GM23338 (cell line): ENCODE data around the gene MLLT3. TPM values are rescaled to one million over a fixed set of nuclear protein-coding genes. Genes with fewer than 3 reads are reported as not detected.

Experiments
- ATAC-seq: fragments of 200-7000 bp; cut with Tn5 transposase; 3 replicates; pipeline ENCODE4 v1.9.1; 2020
- DNase-seq: peaks from one replicate; pipeline ENCODE4 v3.0.0-alpha.2; 2015; ENCODE audit warnings: low spot score
- H2AFZ ChIP-seq: fragments of 200-600 bp; sonication (generic); 2 replicates; pipeline ENCODE4 v1.8.0; 2016; ENCODE audit warnings: antibody characterized with exemption, mild to moderate bottlenecking, moderate library complexity
- H3F3A ChIP-seq: fragments of 200-600 bp; sonication (generic); replicated peaks from 2 replicates; pipeline ENCODE4 v1.8.0; 2017; ENCODE audit warnings: antibody characterized with exemption, mixed run types, low read depth
- H3K27ac ChIP-seq: fragments of 200-600 bp; sonication (generic); 2 replicates; pipeline ENCODE4 v1.6.1; 2016; ENCODE audit warnings: low read depth
- H3K27me3 ChIP-seq: fragments of 200-600 bp; sonication (generic); 2 replicates; pipeline ENCODE4 v1.8.0; 2016; ENCODE audit warnings: mild to moderate bottlenecking, mixed run types, moderate library complexity; ENCODE audit not compliant: insufficient read depth
- H3K36me3 ChIP-seq: fragments of 200-600 bp; sonication (generic); 2 replicates; pipeline ENCODE4 v1.8.0; 2016; ENCODE audit warnings: mild to moderate bottlenecking; ENCODE audit not compliant: insufficient read depth
- H3K4me1 ChIP-seq: fragments of 200-600 bp; sonication (generic); 2 replicates; pipeline ENCODE4 v1.8.0; 2016; ENCODE audit warnings: mild to moderate bottlenecking, moderate library complexity; ENCODE audit not compliant: insufficient read depth
- H3K4me2 ChIP-seq: fragments of 200-600 bp; sonication (generic); 2 replicates; pipeline ENCODE4 v1.7.1; 2017; ENCODE audit warnings: mixed run types
- H3K4me3 ChIP-seq: fragments of 200-600 bp; sonication (generic); 2 replicates; pipeline ENCODE4 v1.6.1; 2016; ENCODE audit warnings: mixed run types
- H3K79me2 ChIP-seq: fragments of 200-600 bp; sonication (generic); replicated peaks from 2 replicates; pipeline ENCODE4 v1.8.0; 2017; ENCODE audit warnings: mild to moderate bottlenecking; ENCODE audit not compliant: insufficient read depth
- H3K9me2 ChIP-seq: fragments of 200-600 bp; sonication (generic); 2 replicates; pipeline ENCODE4 v1.8.0; 2017; ENCODE audit not compliant: insufficient read depth
- H4K20me1 ChIP-seq: fragments of 200-600 bp; sonication (generic); replicated peaks from 2 replicates; pipeline ENCODE4 v1.8.0; 2017; ENCODE audit warnings: mild to moderate bottlenecking; ENCODE audit not compliant: insufficient read depth
- H3K27ac Mint-ChIP-seq: 2 replicates; pipeline ENCODE4 v1.8.0; 2020; ENCODE audit warnings: inconsistent platforms, mild to moderate bottlenecking, moderate library complexity, mixed read lengths
- H3K27me3 Mint-ChIP-seq: 3 replicates; pipeline ENCODE4 v1.8.0; 2022; ENCODE audit warnings: low read depth, mild to moderate bottlenecking, moderate library complexity, mixed read lengths, inconsistent platforms; ENCODE audit not compliant: insufficient read depth, poor library complexity
- H3K36me3 Mint-ChIP-seq: 3 replicates; pipeline ENCODE4 v1.8.0; 2021; ENCODE audit warnings: low read depth, mild to moderate bottlenecking, inconsistent platforms, moderate library complexity, mixed read lengths
- H3K4me1 Mint-ChIP-seq: 3 replicates; pipeline ENCODE4 v1.8.0; 2020; ENCODE audit warnings: mild to moderate bottlenecking, inconsistent platforms, mixed read lengths
- H3K4me3 Mint-ChIP-seq: 3 replicates; pipeline ENCODE4 v1.8.0; 2021; ENCODE audit warnings: moderate library complexity, mild to moderate bottlenecking, inconsistent platforms, mixed read lengths
- H3K9me3 Mint-ChIP-seq: 3 replicates; pipeline ENCODE4 v1.8.0; 2020; ENCODE audit warnings: moderate library complexity, mild to moderate bottlenecking, inconsistent platforms, mixed read lengths
- CREB1 ChIP-seq: fragments of 250-450 bp; sonication (Bioruptor Pico); IDR thresholded peaks from 2 replicates; pipeline ENCODE4 v1.5.0; 2020; ENCODE audit warnings: low read depth, mild to moderate bottlenecking, moderate library complexity
- ETS1 ChIP-seq: IDR thresholded peaks from 2 replicates; pipeline ENCODE4 v1.6.1; 2016; ENCODE audit warnings: antibody characterized with exemption
- EZH2 ChIP-seq: fragments of 200-600 bp; sonication (generic); IDR thresholded peaks from one replicate; pipeline ENCODE4 v1.8.0; 2017; ENCODE audit warnings: antibody characterized with exemption, mild to moderate bottlenecking, low read depth; ENCODE audit not compliant: unreplicated experiment
- EZH2phosphoT487 ChIP-seq: fragments of 200-600 bp; sonication (generic); IDR thresholded peaks from one replicate; pipeline ENCODE4 v1.8.1; 2018; ENCODE audit warnings: antibody characterized with exemption; ENCODE audit not compliant: unreplicated experiment
- NANOG ChIP-seq: IDR thresholded peaks from 2 replicates; pipeline ENCODE4 v1.6.1; 2016; ENCODE audit warnings: antibody characterized with exemption, borderline replicate concordance
- STAT1 ChIP-seq: IDR thresholded peaks from one replicate; pipeline ENCODE4 v1.6.1; 2016; ENCODE audit warnings: antibody characterized with exemption; ENCODE audit not compliant: unreplicated experiment
- ZNF114 ChIP-seq: fragments of 250-450 bp; sonication (Bioruptor Pico); IDR thresholded peaks from 2 replicates; pipeline ENCODE4 v1.5.0; 2020; ENCODE audit warnings: mild to moderate bottlenecking, moderate library complexity
- ZNF331 ChIP-seq: fragments of 250-450 bp; sonication (Bioruptor Pico); IDR thresholded peaks from 2 replicates; pipeline ENCODE4 v1.5.0; 2020; ENCODE audit warnings: low read depth, mild to moderate bottlenecking, moderate library complexity
- ZNF462 ChIP-seq: fragments of 250-450 bp; sonication (Bioruptor Pico); IDR thresholded peaks from 2 replicates; pipeline ENCODE4 v1.5.0; 2020; ENCODE audit warnings: mild to moderate bottlenecking, moderate library complexity
- polyA plus RNA-seq: library from polyadenylated mRNA; unstranded; fragments of >200 nt; fragmentation: Nextera tagmentation; extraction: Ambion mirVana; gene quantifications from 2 replicates; pipeline ENCODE4 v1.2.1, GENCODE V29; 2016
- total RNA-seq: library from RNA; depleted of rRNA; stranded (reverse); fragments of >200 nt; shearing (Covaris generic); gene quantifications from 2 replicates; pipeline ENCODE4 v1.2.3, GENCODE V29; 2014

MLLT3 gene
- total and polyA plus RNA-seq, 2 experiments from 2014 or later, result 7.5 to 9.5 TPM

GRCh38 chr9:20634895-20635294, 12.6 kb upstream of the MLLT3 start:
- no peak overlapping the region for H2AFZ ChIP-seq
- Mint-ChIP-seq H3K27me3 (no peaks in the 10 kb centered on the region), H3K27ac (peak overlapping the region; percentile 38; the same call in 1 of the 2 replicates), H3K4me1 (peaks cover 29% of the 10 kb centered on the region), H3K9me3 (no peaks in the 10 kb centered on the region), H3K4me3 (no peak overlapping the region), H3K36me3 (no peaks in the 10 kb centered on the region)
- DNase-seq (peak; percentile 73), ATAC-seq (peak; percentile 75)
- H3K4me1 ChIP-seq, result peaks cover 21% of the 10 kb centered on the region
- H3K27ac ChIP-seq, result peak overlapping the region; percentile 41; the same call in 1 of the 2 replicates
- H3F3A ChIP-seq, result no peaks in the 10 kb centered on the region
- H3K4me2 ChIP-seq, result peak overlapping the region; percentile 40
- no peaks in the 10 kb centered on the region for H3K36me3 ChIP-seq
- TF ChIP-seq CREB1 (CRISPR knock-in tag), result no peak
- no peak for TF ChIP-seq EZH2phosphoT487
- TF ChIP-seq STAT1, result no peak
- TF ChIP-seq ZNF331 (CRISPR knock-in tag), result no peak
- TF ChIP-seq NANOG, result no peak
- TF ChIP-seq EZH2, result no peak
- no peak for TF ChIP-seq ZNF462 (CRISPR knock-in tag)
- TF ChIP-seq ETS1, result no peak
- no peak for TF ChIP-seq ZNF114 (CRISPR knock-in tag)
- H4K20me1 ChIP-seq, result no peaks in the 10 kb centered on the region
- H3K27me3 ChIP-seq, result no peaks in the 10 kb centered on the region
- H3K79me2 ChIP-seq, result no peaks in the 10 kb centered on the region
- H3K9me2 ChIP-seq, result no peaks in the 10 kb centered on the region
- H3K4me3 ChIP-seq, result no peak overlapping the region
